Retinal pigment epithelial cell (primary cell): Measurements from ENCODE around the gene PKIG.

Experiments used
- DNase-seq: peaks from one replicate; pipeline ENCODE4 v3.0.0-alpha.2; 2010; ENCODE audit warnings: low read depth
- H3K4me3 ChIP-seq: 2 replicates; pipeline ENCODE4 v1.5.1; 2011; ENCODE audit warnings: mild to moderate bottlenecking, low read length, control low read depth, moderate library complexity
- CTCF ChIP-seq: conservative IDR thresholded peaks from 2 replicates; pipeline ENCODE4 v1.5.1; 2011; ENCODE audit warnings: low read depth, low read length, control low read depth, inconsistent platforms

The PKIG gene

GRCh38 chr20:44570367-44570766 lies 12.0 kb upstream of the PKIG start:
- H3K4me3 ChIP-seq: no peak overlapping the region
- TF ChIP-seq CTCF: no peak
- no peak for DNase-seq

GRCh38 chr20:44571362-44571988 lies 10.9 kb upstream of the PKIG start:
- TF ChIP-seq CTCF: no peak
- DNase-seq: no peak
- H3K4me3 ChIP-seq: no peak overlapping the region

GRCh38 chr20:44572551-44573500 lies 9.6 kb upstream of the PKIG start:
- TF ChIP-seq CTCF: no peak
- peak; percentile 85 for DNase-seq
- H3K4me3 ChIP-seq: peak overlapping the region; percentile 32

DNA sequence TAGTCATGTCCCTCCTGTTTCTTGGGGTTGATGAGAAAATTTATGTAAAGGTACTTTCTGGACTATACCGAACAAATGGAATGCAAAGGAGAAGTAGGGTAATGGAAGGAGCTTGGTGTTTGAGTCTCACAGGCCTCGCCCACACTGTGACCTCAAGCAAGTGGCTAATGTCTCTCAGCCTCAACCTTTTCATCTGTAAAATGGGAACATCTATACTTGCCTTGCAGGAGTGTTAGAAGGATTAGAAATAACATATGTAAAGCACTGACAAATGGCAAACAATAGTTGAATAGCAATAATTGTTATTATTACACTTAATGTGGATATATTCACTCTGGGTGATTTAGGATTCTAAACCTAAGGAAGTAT lies 8.9 kb upstream of the PKIG start:
- no peak for TF ChIP-seq CTCF
- H3K4me3 ChIP-seq: no peak overlapping the region

DNA sequence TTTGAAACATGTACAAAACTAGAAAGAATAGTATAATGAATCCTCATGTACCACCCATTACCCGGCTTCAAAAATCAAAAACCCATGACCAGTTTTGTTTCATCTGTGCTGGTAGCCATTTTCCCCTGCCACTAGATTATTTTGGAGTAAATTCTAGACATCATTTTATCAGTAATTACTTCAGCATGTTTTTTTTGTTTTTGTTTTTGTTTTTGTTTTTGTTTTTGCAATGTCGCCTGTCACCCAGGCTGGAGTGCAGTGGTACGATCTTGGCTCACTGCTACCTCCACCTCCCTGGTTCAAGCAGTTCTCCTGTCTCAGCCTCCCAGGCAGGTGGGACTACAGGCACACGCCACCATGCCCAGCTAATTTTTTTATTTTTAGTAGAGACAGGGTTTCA lies 8.0 kb upstream of the PKIG start:
- H3K4me3 ChIP-seq: no peak overlapping the region
- DNase-seq: no peak
- TF ChIP-seq CTCF: no peak

More for the DNA sequence above, 8.9 kb upstream of the PKIG start:
- DNase-seq: no peak

- no peak for DNase-seq
- no peak overlapping the region for H3K4me3 ChIP-seq
- peak; percentile 50 for TF ChIP-seq CTCF
These were observed 6.1 kb upstream of the PKIG start for GRCh38 chr20:44576297-44576696.
